Measurements from ENCODE around the gene RUNX1. TPM values are rescaled to one million over a fixed set of nuclear protein-coding genes. Genes with fewer than 3 reads are reported as not detected.

Gene RUNX1
- total RNA-seq, 1 donor: 40.9 TPM

DNA sequence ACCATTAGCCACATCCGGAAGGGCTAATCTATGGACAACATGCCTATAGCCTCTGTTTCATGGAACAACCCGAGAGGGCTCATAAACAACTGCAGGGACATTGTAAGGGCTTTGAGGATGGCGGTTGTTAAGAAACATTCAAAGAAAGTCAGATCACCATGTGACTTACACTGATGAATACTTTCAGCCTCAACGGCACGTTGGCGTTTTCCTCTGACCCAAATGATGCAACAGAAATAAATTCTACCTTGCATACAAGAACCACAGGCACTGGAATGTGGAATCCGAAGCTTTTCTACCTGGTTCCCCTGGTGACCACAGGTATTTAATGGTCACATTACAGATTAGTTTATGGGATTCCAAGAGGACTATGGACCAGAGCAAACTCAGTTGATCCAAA, 273.3 kb downstream of the RUNX1 start:
- no peak overlapping the region for H3K4me3 ChIP-seq (ENCODE audit: insufficient read depth, low read length)
- H3K4me2 ChIP-seq (ENCODE audit: insufficient read depth, low read length): no peak overlapping the region
- TF ChIP-seq CTCF (IDR thresholded peaks at IDR 0.05; ENCODE audit: extremely low read depth, low read depth, low read length): no peak
- H3K4me1 ChIP-seq (ENCODE audit: insufficient read depth, low read length): peaks cover 8% of the 10 kb centered on the region
- no peaks in the 10 kb centered on the region for H3K27me3 ChIP-seq (ENCODE audit: insufficient read depth, low read length)
- no peaks in the 10 kb centered on the region for H3K36me3 ChIP-seq (ENCODE audit: insufficient read depth, low read length)
- H3K9me3 ChIP-seq (ENCODE audit: low read depth, low read length): no peaks in the 10 kb centered on the region
- H3K79me2 ChIP-seq (ENCODE audit: insufficient read depth, low read length): no peaks in the 10 kb centered on the region
- H2AFZ ChIP-seq (ENCODE audit: low read length): no peak overlapping the region
- no peak overlapping the region for H3K27ac ChIP-seq (ENCODE audit: low read depth, low read length)
- DNase-seq (ENCODE audit: insufficient read length, low spot score, missing footprints): no peak
- H4K20me1 ChIP-seq (ENCODE audit: insufficient read depth, low read length): no peaks in the 10 kb centered on the region

DNA sequence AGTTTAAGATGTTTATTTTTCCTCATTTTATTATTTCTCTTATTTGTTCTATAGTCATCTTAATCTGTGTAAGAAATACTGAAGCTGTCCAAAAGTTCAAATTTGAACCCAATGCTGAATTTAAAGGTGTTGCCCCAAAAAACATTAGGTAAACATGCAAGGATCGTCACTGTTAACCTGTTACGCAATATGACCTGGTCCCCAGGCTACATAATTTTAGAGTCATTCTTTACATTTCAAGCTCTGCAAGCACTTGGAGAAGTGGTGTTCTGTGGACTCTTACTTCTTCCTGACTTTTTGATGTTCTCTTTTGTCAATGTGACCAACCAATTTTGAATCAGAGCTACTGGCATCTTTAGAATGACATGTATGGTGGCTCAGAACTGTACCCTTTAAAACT, 274.4 kb downstream of the RUNX1 start:
- Histone ChIP-seq H3K36me3 (ENCODE audit: insufficient read depth, low read length) (no peaks in the 10 kb centered on the region), H3K79me2 (ENCODE audit: insufficient read depth, low read length) (no peaks in the 10 kb centered on the region), H2AFZ (ENCODE audit: low read length) (no peak overlapping the region), H3K4me2 (ENCODE audit: insufficient read depth, low read length) (no peak overlapping the region), H3K27ac (ENCODE audit: low read depth, low read length) (no peak overlapping the region), H4K20me1 (ENCODE audit: insufficient read depth, low read length) (no peaks in the 10 kb centered on the region), H3K9me3 (ENCODE audit: low read depth, low read length) (no peaks in the 10 kb centered on the region), H3K4me3 (ENCODE audit: insufficient read depth, low read length) (no peak overlapping the region), H3K4me1 (ENCODE audit: insufficient read depth, low read length) (peaks cover 8% of the 10 kb centered on the region), H3K27me3 (ENCODE audit: insufficient read depth, low read length) (no peaks in the 10 kb centered on the region)
- no peak for DNase-seq (ENCODE audit: insufficient read length, low spot score, missing footprints)
- no peak for TF ChIP-seq CTCF (IDR thresholded peaks at IDR 0.05; ENCODE audit: extremely low read depth, low read depth, low read length)

- H3K27ac ChIP-seq (ENCODE audit: low read depth, low read length): no peak overlapping the region
- no peak overlapping the region for H3K4me3 ChIP-seq (ENCODE audit: insufficient read depth, low read length)
- no peak for TF ChIP-seq CTCF (IDR thresholded peaks at IDR 0.05; ENCODE audit: extremely low read depth, low read depth, low read length)
- H4K20me1 ChIP-seq (ENCODE audit: insufficient read depth, low read length): no peaks in the 10 kb centered on the region
- H3K79me2 ChIP-seq (ENCODE audit: insufficient read depth, low read length): no peaks in the 10 kb centered on the region
- H3K36me3 ChIP-seq (ENCODE audit: insufficient read depth, low read length): no peaks in the 10 kb centered on the region
- H2AFZ ChIP-seq (ENCODE audit: low read length): no peak overlapping the region
- H3K4me2 ChIP-seq (ENCODE audit: insufficient read depth, low read length): no peak overlapping the region
- H3K4me1 ChIP-seq (ENCODE audit: insufficient read depth, low read length): peaks cover 8% of the 10 kb centered on the region
- DNase-seq (ENCODE audit: insufficient read length, low spot score, missing footprints): no peak
- H3K9me3 ChIP-seq (ENCODE audit: low read depth, low read length): no peaks in the 10 kb centered on the region
- no peaks in the 10 kb centered on the region for H3K27me3 ChIP-seq (ENCODE audit: insufficient read depth, low read length)
Observed at GRCh38 chr21:34771512-34772028, 277.5 kb downstream of the RUNX1 start.

- no peaks in the 10 kb centered on the region for H3K9me3 ChIP-seq (ENCODE audit: low read depth, low read length)
- no peaks in the 10 kb centered on the region for H3K79me2 ChIP-seq (ENCODE audit: insufficient read depth, low read length)
- no peak overlapping the region for H3K27ac ChIP-seq (ENCODE audit: low read depth, low read length)
- peaks cover 8% of the 10 kb centered on the region for H3K4me1 ChIP-seq (ENCODE audit: insufficient read depth, low read length)
- H3K4me2 ChIP-seq (ENCODE audit: insufficient read depth, low read length): no peak overlapping the region
- H3K27me3 ChIP-seq (ENCODE audit: insufficient read depth, low read length): no peaks in the 10 kb centered on the region
- H3K4me3 ChIP-seq (ENCODE audit: insufficient read depth, low read length): no peak overlapping the region
- H3K36me3 ChIP-seq (ENCODE audit: insufficient read depth, low read length): no peaks in the 10 kb centered on the region
- H4K20me1 ChIP-seq (ENCODE audit: insufficient read depth, low read length): no peaks in the 10 kb centered on the region
- no peak for DNase-seq (ENCODE audit: insufficient read length, low spot score, missing footprints)
- no peak for TF ChIP-seq CTCF (IDR thresholded peaks at IDR 0.05; ENCODE audit: extremely low read depth, low read depth, low read length)
- H2AFZ ChIP-seq (ENCODE audit: low read length): no peak overlapping the region
Observed at GRCh38 chr21:34770576-34770975, 278.5 kb downstream of the RUNX1 start.

Measured in osteoblast (primary cell).